ENCODE measurements around the gene VAMP1.
"Not testable (repeated sequence)": the region's sequence is repeated elsewhere in the genome, so short reads cannot be mapped to it uniquely, and the experiment has no call there.

VAMP1 gene

GRCh38 chr12:6469092-6469491 lies 1.4 kb downstream of the VAMP1 start:
- DNase-seq: no peak

GRCh38 chr12:6468283-6468575 lies 2.2 kb downstream of the VAMP1 start:
- DNase-seq: no peak

- DNase-seq: not testable (repeated sequence)
These were observed 2.8 kb downstream of the VAMP1 start for GRCh38 chr12:6467571-6468282.

- not testable (repeated sequence) for DNase-seq
These were observed 3.7 kb downstream of the VAMP1 start for GRCh38 chr12:6466751-6467150.

- no peak for DNase-seq
These were observed 4.3 kb downstream of the VAMP1 start for GRCh38 chr12:6466184-6466573.

GRCh38 chr12:6465467-6466183 lies 4.9 kb downstream of the VAMP1 start:
- peak in 1 of 2 donors; percentile 57 for DNase-seq

GRCh38 chr12:6464531-6464930 lies 5.9 kb downstream of the VAMP1 start:
- DNase-seq: no peak

GRCh38 chr12:6463858-6464257 lies 6.6 kb downstream of the VAMP1 start:
- DNase-seq: no peak

- no peak for DNase-seq
These were observed 7.3 kb downstream of the VAMP1 start for GRCh38 chr12:6463216-6463615.

- DNase-seq: no peak
These were observed 8.1 kb downstream of the VAMP1 start for GRCh38 chr12:6462234-6462995.

- DNase-seq: peak; percentile 24 to 92
These were observed 8.9 kb downstream of the VAMP1 start for GRCh38 chr12:6461401-6462233.

- DNase-seq: peak in 1 of 2 donors; percentile 21
These were observed 9.6 kb downstream of the VAMP1 start for GRCh38 chr12:6460751-6461371.

GRCh38 chr12:6459004-6459337 lies 11.5 kb downstream of the VAMP1 start:
- no peak for DNase-seq

GRCh38 chr12:6458281-6459003 lies 12.0 kb downstream of the VAMP1 start:
- no peak for DNase-seq

GRCh38 chr12:6457220-6457945 lies 13.1 kb downstream of the VAMP1 start:
- DNase-seq: no peak

- no peak for DNase-seq
These were observed 17.4 kb downstream of the VAMP1 start for GRCh38 chr12:6452944-6453630.

GRCh38 chr12:6452245-6452943 lies 18.1 kb downstream of the VAMP1 start:
- DNase-seq: peak in 1 of 2 donors; percentile 61

- DNase-seq: peak; percentile 61 to 73
These were observed 18.9 kb downstream of the VAMP1 start, which contains the start of gene TAPBPL for GRCh38 chr12:6451348-6452244. Gene TAPBPL, plus strand, starts transcription at chr12:6452042. Its CDS starts 207 bp downstream, at chr12:6452249.

- no peak for DNase-seq
These were observed 19.6 kb downstream of the VAMP1 start for GRCh38 chr12:6450869-6451347.
